T1000 (cell line): Measurements from ENCODE around the gene TAF1C.

ENCODE experiments used
- DNase-seq: peaks from one replicate; lab custom pipeline; 2025; ENCODE audit warnings: mixed read lengths; lab: John Stamatoyannopoulos, UW

TAF1C gene

GRCh38 chr16:84183911-84184591 is 2.8 kb downstream of the TAF1C start:
- no peak for DNase-seq

- DNase-seq = no peak
Measured at GRCh38 chr16:84183572-84183875, 3.3 kb downstream of the TAF1C start.

GRCh38 chr16:84182680-84183571 is 3.9 kb downstream of the TAF1C start:
- no peak for DNase-seq

GRCh38 chr16:84182104-84182503 is 4.8 kb downstream of the TAF1C start:
- DNase-seq = no peak

- no peak for DNase-seq
Measured at GRCh38 chr16:84181144-84181915, 5.5 kb downstream of the TAF1C start.

- DNase-seq = no peak
Measured at GRCh38 chr16:84180519-84181140, 6.2 kb downstream of the TAF1C start.

- DNase-seq = no peak
Measured at GRCh38 chr16:84179612-84180320, 7.1 kb downstream of the TAF1C start.

GRCh38 chr16:84178892-84179611 is 7.8 kb downstream of the TAF1C start:
- no peak for DNase-seq

- no peak for DNase-seq
Measured at GRCh38 chr16:84178146-84178765, 8.6 kb downstream of the TAF1C start.

GRCh38 chr16:84177741-84178073 is 9.2 kb downstream of the TAF1C start:
- DNase-seq = no peak

- DNase-seq = no peak
Measured at GRCh38 chr16:84176192-84177053, 10.4 kb downstream of the TAF1C start.

- DNase-seq = no peak
Measured at GRCh38 chr16:84175350-84176081, 11.3 kb downstream of the TAF1C start.

- DNase-seq = no peak
Measured at GRCh38 chr16:84174396-84174795, 12.5 kb downstream of the TAF1C start.

- DNase-seq = no peak
Measured at GRCh38 chr16:84169765-84170310, 17.0 kb downstream of the TAF1C start.

GRCh38 chr16:84166796-84167695 is 19.8 kb downstream of the TAF1C start:
- DNase-seq = no peak

GRCh38 chr16:84165746-84166145 is 21.1 kb downstream of the TAF1C start:
- DNase-seq = no peak

GRCh38 chr16:84161801-84162200 is 25.1 kb downstream of the TAF1C start:
- no peak for DNase-seq

GRCh38 chr16:84161037-84161436 is 25.8 kb downstream of the TAF1C start:
- DNase-seq = no peak
